CD1c-positive myeloid dendritic cell (primary cell): ENCODE results near the gene KLC4.

Experiments used
- DNase-seq: peaks from one replicate; pipeline ENCODE4 v3.0.0-alpha.2; 2016; ENCODE audit errors: extremely low spot score

Gene KLC4

DNA sequence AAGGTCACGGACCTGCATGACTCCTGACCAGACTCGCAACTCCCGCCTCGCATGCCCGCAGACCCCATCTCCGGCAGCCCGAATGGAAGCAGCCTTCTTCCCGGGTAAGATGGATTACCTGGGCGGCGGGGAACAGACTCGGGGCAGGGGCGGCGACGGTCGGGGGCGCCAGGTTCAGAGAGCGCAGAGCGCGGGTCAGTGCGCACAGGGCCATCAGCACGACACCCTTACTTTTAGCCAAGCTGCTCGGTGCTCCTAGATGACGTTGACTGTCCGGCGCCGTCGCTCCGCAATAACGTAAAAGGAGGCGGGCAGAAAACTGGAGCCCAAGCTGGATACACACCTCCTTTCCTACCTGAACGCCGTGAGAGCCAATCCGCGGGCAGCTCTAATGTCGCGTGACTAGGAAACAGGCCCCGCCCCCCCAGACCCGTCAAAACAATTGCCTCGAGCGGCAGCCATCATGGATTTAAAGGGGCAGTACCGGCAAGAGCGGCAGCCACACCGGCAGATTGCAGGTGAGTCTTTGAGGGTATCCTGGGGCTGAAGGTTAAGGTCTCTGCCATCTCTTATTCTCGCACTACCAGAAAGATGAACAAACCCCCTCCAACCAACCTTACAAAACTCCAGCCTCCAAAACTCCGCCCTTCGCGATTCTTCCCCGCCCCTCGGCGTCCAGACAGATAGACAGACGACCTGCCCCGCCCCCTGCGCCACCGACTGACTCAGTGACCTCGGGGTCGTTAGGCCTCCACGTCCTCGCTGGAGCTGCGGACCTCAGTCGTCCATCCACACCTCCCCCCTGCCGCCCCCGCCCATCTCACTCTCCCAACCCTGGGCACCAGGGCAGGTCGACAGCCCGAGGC is at the start of gene KLC4, which contains the start of gene MRPL2:
KLC4 (plus strand) TSS at position 464 of the 866 bp plus-strand sequence. CDS start 1,705 bp downstream, outside the sequence.
MRPL2 (minus strand) TSS at position 267 of the 866 bp plus-strand sequence; CDS start at position 214, 53 bp downstream.
- DNase-seq, result peak; percentile 99

- DNase-seq, result no peak
These were observed 48.2 kb upstream of the KLC4 start for GRCh38 chr6:43011207-43011606.

DNA sequence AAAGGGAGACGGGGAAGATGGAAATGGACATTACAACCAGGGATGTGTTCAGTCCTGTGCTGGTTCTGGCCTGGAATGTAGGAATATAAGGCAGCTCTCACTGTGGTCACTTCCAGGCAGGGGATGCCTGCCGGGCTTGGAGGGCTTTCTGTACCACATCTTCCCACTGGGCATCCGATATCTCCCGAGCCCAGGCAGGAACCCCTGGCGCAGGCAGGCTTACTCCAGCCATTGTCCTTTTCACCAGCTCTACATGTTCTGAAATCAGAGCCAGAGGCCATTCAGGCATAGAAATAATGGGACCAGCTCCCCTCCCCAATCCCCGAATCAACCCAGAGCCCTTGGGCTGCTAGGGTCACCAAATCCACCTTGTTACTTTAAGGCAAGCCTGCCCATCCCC is 47.1 kb upstream of the KLC4 start:
- no peak for DNase-seq

GRCh38 chr6:43013097-43013842 is 46.2 kb upstream of the KLC4 start:
- peak; percentile 50 for DNase-seq

DNA sequence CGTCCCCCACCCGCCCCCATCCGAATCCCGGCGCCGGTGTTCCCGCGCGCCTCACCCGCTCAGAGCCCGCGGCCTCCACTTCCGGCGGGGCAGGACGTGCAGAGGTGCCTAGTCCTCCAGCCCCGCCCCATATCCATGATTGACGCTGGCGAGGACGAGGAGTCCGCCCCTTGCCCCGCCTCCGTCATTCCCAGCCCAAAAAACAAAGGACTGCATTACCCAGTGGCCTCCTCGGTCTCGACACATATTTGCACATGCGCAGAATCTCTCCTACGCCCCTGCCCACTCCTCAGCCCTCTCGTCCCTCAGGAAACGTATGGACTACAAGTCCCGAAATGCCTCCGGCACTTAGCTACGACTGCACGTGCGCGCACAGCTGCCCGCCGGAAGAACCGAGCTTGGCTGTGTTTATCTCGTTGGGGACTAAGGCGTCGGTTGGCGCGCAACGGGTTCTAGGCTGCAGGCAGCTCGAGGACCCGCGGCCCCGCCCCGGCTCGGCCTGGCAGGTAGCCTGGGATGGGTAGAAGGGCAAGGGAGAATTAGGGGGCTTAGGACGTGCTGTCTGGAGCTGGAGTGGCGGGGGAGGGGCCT is 45.5 kb upstream of the KLC4 start, which contains the start of the genes KLHDC3 and MEA1:
KLHDC3 (plus strand) TSS at position 407 of the 591 bp plus-strand sequence. CDS start 2,944 bp downstream, outside the sequence.
MEA1 (minus strand) TSS at position 104 of the 591 bp plus-strand sequence. CDS start 133 bp downstream, outside the sequence.
- peak; percentile 99 for DNase-seq

DNA sequence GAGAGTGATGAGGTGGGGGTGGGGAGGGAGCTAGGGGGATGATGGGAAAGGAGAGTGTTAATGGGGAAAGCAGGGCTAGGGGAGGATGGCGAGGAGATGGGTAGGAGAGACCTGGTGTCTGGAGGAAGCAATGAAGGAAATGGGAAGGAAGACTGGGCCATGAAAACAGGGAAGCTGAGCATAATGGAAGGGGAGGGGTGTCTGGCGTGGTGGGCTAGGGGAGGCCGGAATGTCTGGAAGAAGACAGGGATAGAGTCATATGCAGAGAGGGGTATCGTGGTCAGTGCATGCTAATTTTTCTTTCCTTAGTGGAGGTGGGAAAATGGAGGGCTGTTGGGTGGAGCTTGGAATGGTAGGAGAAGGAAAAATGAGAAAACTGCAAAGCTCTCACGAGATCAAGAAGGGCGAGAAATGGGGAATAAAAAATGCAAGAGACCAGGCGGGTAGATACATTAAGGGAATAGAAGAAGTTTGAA is 45.0 kb upstream of the KLC4 start:
- peak; percentile 13 for DNase-seq

DNA sequence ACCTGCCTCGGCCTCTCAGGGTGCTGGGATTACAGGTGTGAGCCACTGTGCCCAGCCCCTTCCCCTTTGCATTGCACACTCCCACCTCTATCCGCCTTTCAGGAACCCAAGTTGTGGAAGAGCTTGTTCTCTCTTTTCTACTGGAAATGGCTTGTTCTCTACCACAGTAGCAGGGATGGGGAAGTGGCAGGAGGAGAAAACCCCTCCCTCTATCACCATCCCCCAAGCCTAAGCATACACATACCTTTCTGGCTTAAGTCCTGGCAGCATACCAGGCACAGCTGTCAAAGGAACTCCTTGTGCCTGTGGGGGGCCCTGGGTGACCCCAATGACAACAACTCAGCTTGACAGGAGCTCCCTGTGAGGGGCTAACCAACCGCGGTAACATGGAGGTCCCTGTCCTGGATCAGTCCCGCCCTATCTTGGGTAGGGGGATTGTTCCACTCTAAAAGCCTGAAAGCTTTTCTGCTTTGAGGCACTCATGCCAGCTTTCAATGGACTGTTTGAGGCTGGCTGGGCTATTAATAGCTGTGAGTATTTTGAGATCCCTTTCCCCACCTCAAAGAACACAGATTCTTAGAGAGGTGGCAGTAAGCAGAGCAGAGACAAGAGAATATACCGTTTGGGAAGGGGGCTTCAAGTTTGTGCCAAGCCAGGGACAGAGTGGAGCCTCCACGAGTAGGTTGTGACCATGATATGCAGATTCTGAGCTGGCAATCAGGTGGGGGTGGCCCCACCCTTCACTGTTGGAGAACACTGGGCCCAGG is 43.1 kb upstream of the KLC4 start:
- DNase-seq, result peak; percentile 9

DNA sequence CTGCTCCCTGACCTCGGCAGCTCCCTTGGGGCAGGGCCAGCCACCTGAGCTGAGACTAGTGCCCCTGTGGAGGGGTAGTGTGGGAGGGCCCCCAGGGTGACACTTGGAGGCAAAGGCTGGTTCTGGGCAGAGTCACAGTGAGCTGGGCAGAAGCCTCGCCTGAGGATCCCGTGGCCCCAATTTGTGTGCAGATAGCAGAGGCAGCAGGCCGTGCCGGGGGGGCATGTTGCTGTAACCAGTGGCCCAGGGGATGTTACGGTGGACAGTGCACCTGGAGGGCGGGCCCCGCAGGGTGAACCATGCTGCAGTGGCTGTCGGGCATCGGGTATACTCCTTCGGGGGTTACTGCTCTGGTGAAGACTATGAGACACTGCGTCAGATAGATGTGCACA is 42.5 kb upstream of the KLC4 start:
- DNase-seq, result no peak

GRCh38 chr6:43019152-43019551 is 40.3 kb upstream of the KLC4 start:
- no peak for DNase-seq

DNA sequence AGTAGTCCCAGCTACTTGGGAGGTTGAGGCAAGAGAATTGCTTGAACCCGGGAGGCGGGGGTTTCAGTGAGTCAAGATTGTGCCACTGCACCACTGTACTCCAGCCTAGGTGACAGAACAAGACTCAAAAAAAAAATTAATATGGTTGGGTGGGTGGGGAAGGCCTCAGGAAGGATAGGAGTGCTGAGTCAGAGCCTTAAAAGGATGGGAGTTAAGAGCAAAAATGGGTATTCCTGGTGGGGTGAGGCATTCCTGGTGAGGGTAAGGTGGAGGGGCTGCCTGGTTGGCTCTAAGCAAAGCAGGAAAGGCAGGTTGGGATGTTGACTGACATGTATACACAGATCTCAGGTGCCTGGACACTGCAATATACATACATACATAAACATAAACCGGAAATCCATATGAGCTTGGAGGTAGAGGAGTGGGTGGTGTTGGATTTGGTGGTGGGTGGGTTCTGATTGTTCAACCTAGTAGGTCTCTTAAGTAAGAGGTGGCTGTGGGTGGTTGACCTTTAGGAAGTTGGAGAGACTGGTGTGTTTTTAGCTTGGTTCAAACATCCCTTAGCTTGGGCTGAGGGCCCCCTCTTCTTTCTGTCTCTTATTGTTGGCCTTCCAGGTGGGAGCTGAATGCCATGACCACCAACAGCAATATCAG is 39.3 kb upstream of the KLC4 start:
- DNase-seq, result no peak

GRCh38 chr6:43020847-43021246 is 38.6 kb upstream of the KLC4 start:
- DNase-seq, result no peak

- peak; percentile 80 for DNase-seq
These were observed 38.0 kb upstream of the KLC4 start, which contains the start of gene RRP36 for GRCh38 chr6:43021270-43022047. Gene RRP36, plus strand, starts transcription at chr6:43021623. Its CDS starts 32 bp downstream, at chr6:43021655.

DNA sequence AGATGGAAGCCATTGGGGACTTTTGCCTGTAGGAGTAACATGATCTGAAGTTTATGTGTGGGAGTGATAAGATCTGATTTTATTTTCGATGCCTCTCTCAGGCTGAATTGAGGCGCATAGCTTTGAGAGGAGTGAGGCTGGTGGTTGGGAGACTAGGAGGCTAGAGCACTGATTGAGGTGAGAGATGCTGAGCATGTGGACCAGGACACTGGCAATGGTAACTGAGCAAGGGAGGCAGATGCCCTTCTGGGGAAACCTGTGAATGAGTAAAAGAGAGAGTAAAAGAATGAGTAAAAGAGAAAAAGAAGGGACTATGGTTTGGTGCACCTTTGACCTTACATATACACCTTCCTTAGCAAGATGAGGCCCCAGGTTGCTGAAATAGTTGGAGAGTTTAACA is 35.0 kb upstream of the KLC4 start:
- DNase-seq, result no peak

DNA sequence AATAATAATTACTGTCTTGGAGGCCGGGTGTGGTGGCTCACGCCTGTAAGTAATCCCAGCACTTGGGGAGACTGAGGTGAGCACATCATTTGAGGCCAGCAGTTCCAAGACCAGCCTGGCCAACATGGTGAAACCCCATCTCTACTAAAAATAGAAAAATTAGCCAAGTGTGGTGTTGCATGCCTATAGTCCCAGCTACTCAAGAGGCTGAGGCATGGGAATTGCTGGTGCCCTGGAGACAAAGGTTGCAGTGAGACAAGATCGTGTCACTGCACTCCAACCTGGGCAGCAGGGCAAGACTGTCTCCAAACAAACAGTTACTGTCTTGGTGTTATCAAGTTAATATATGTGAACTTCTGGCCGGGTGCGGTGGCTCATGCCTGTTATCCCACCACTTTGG is 33.1 kb upstream of the KLC4 start:
- DNase-seq, result no peak

DNA sequence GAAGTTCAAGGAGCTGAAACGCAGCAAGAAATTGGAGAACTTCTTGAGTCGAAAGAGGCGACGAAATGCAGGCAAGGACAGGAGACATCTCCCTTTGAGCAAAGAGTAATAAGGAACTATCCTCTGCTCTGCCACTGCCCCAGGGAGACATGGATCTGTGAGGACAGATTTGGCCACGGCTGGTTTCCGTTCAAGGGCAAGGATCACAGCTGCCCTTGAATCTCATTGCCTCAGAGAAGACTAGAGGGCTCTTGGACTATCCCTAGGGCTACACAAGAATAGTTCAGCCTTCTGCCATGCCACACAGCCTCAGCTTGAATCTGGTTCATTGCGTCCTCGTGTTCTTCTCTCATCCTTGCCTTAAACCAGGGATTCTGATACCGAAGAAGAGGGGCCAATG is 30.3 kb upstream of the KLC4 start:
- no peak for DNase-seq

GRCh38 chr6:43032326-43032725 is 27.1 kb upstream of the KLC4 start:
- no peak for DNase-seq

DNA sequence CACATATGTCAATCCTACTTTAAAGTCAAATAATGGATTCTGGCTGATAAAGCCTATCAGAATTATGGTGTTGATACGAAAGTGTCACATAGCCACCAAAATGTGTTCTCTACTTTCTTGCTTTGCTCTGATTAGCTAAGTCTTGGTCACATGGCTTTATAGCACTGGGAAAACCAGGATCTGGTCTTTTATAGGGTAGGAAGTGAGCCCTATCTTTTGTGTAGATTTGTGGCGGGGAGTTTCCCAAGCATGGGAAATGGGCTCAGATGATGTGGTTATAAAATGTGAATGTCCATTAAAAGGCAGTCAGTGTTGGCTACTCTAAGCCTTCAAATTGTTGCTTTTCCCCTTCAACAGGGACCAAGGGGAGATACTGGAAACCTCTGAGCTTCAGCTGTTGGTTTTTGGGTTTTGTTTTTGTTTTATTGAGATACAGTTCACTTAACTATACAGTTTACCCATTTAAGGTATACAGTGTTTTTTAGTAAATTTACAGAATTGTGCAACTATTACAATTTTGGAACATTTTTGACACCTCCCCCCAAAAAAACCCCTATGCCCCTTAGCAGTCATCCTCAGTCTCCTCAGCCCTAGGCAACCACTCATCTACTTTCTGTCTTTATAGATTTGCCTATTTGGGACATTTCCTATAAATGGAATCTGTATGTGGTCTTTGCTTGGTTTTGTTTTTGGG is 25.8 kb upstream of the KLC4 start:
- DNase-seq, result no peak

DNA sequence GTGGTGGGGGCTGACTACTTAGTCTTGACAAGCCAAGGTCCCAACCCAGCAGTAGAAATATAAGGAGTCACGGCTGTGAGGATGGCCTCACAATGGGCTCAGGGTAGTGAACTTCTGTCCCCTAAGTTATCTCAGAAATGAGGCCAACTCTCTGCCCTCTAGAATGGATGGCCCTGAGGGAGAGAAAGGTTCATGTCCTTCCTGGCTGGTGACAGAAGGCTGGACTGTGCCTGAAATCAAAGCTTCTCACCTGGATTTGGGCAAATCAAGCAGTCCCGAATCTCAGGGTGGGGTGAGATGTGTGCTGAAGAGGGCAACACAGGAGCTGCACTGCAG is 25.3 kb upstream of the KLC4 start:
- DNase-seq, result no peak

- DNase-seq, result no peak
These were observed 23.8 kb upstream of the KLC4 start for GRCh38 chr6:43035495-43036194.
